GM19238 (cell line): ENCODE data around the gene SLC46A2.

Experiments used
- DNase-seq: peaks from one replicate; pipeline ENCODE4 v3.0.0; 2011; ENCODE audit warnings: low spot score; ENCODE audit not compliant: insufficient read length

SLC46A2 gene

DNA sequence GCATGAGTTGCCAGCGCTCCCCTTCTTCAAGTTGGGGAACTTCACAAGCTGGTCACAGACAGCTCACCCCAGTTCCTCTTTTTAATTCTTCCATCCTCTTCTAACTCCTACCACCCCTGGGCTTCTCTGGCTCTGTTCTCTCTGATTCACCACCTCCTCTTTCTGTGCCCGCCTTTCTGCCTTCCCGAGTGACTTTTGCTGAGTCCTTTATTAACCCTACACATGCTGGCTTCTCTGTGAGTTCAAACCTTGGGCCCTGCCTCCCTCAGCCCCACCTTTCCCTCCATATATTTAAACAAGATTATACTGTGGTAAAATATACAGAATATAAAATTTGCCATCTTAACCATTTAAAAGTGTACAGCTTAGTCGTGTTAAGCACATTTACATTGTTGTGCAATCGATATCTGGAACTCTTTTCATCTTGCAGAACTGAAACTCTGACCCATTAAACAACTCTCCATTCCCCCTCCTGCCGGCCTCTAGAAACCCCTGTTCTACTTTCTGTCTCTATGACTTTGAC lies 32.0 kb downstream of the SLC46A2 start:
- no peak for DNase-seq

DNA sequence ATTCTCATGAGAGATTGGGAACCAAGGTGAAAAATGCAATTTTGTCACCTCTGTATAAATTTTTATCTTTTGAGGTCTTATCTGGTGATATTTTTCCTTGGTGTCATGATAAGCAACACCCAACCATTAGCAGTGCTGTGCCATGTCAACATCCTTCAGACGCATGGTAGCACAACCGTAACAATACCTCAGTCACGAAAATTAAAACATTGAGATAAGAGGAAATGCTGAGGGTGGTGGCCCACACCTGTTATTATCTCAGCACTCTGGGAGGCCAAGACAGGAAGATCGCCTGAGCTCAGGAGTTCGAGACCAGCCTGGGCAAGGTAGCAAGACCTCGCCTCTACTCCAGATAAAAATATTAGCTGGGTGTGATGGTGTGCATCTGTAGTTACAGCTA lies 32.7 kb downstream of the SLC46A2 start:
- DNase-seq = no peak

DNA sequence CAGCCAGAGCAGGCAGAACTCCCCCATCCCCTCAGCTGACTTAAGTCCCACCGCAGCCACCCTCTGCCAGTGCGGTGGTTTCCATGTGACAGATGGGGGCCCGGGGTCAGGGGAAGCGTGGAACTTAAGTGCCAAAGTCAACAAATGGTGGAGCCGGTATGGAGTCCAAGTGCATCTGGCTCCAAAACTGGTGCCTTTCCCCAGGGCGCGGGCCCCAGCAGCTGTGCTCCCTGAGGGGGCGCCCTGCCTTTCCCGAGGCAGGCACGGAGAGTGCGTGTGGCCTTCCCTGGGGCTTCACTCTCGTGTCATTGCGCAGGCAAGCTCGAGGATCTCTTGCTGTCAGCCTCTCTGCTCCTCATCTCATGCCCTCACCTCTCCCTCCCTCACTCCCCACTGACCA lies 33.8 kb downstream of the SLC46A2 start:
- no peak for DNase-seq

DNA sequence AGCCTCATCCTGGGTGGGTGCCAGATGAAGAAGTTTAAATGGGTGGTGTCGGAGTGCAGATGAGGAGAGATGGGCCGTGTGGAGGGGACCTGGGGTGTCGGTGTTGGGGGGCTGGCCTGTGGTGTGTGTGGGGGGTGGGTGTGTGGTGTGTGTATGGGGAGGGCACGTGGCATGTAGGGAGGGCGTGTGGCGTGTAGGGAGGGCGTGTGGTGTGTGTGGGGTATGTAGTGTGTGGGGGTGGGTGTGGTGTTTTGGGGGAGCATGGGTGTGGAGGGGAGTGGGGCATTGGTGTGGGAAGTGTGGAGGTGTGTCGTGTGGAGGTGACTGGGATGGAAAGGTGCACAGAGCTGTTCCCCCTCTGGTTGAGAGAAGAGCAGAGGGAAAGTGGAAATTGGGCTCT lies 34.5 kb downstream of the SLC46A2 start:
- no peak for DNase-seq

DNA sequence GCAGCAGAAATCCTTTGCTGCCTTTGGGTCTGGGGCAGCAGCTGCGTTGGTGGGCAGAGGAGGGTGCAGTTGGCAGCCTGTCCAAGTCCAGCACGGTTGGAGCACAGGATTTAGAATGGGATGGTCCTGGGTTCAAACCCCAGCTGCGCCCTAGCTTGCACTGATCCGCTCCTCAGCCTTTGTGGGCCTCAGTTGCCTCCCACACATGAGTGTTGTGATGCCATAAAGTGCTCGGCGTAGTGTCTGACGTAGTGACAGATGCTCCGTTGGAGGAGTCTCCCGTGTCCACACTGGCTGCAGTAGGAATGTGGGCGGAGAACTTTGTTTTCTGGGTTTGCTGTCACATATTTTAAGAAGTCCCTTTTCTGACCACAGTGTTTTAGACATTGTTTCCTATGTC lies 36.0 kb downstream of the SLC46A2 start:
- no peak for DNase-seq

DNA sequence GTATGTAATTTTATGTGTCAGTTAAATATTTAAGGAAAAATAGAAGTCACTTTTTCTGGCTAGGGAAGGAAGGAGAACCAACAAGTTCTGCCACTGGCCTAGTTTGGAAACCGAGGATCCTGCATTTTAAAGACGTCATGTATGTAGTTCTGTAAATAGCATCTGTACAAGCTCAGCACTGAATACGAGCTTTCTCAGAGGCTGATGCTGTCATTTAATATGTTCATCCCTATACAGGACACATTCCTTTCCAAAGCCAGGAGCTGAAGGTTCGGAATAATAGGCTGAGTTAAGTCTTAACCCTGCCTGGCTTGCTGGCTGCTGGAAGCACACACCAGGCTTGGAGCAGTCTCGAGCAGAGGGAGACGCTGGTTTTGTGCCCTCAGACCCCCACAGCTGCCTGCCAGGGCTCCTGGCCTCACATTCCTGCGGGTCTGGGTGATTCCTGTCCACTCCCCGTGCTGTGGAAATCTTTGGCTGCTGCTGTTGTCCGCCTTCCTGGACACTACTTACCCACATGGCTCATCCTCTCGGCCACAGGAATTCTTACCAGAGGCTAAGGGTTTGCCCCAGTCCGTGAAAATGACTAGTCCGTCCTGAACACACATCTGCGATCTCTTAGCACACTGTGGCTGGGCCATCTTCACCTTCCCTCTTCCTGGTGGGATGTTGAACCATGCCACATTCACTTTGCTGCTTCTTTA lies 36.6 kb downstream of the SLC46A2 start:
- no peak for DNase-seq

DNA sequence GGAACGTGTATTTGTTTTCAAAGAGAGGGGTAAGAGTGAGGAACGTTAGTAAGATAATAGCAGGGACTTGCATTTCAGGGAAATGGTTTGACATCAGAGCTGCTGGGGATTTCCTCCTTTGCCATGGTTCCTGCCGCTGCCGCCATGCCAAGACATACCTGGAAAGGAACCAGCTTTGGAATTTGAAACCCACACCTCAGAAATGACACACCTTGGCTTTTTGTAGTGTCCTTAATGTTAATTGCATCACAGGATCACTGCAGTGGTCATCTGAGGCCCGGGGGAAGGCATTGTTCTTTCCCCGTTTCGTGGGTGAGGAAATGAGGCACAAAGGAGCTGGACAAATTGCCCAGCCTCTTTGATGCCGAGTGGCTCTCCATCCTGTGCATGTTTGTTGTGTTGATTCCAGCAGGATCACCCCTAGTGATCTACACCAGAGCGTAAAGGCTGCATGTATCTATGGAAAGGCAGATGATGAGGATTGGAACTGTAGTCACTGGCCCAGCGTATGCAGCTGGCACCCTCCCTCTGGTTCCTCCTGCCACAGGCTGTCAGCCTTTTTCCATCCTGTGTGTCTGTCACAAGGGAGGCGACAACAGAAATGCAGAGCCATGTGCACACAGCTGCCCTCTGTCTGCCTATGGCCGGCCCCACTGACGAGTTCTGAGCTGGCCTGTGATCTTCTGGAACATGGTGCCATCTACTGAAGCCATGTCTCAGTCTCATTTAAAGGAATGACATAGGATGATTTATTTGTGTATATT lies 37.8 kb downstream of the SLC46A2 start:
- no peak for DNase-seq

DNA sequence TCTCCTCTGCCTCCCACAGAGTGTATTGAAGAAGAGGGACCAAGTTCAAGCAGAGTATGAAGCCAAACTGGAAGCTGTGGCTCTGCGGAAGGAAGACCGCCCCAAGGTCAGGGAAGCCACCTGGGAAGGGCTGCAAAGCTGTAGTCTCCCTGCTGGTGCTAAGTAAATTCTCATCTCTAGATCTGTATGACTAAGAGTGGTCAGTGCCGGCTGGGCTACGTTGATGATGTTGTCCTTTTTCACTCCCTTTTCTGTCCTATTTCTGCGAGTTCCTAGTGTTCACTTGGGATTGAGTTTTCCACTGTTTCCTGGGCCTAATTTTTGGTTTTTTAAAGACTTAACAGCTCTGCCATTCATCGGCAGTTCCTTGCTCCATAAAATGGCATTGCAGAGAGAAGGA lies 39.8 kb downstream of the SLC46A2 start:
- no peak for DNase-seq

DNA sequence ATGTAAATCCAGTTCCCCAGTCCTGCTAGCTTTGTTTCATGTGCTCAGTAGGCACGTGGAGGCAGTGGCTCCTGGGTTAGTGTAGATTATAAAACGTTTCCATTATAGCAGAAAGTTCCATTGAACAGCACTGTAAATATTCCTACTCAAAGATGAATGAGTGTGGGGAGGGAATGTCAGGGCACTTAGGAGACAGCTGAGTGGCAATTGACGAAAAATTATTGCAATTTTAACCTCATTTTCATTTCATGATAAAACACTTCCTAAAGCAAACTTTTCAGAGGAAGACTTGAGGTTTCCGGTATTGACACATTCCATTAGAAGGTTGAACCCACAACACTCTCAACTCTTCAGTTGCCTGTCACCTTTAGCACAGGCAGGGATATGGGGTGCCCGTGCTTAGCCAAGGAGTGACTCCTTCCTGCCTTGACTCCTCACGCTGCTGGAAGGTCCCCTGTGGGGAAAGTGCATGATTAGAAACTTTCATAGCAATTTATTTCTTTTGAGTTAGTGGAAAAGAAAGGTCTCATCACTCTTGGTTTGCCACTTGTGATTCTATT lies 41.2 kb downstream of the SLC46A2 start:
- DNase-seq = no peak

DNA sequence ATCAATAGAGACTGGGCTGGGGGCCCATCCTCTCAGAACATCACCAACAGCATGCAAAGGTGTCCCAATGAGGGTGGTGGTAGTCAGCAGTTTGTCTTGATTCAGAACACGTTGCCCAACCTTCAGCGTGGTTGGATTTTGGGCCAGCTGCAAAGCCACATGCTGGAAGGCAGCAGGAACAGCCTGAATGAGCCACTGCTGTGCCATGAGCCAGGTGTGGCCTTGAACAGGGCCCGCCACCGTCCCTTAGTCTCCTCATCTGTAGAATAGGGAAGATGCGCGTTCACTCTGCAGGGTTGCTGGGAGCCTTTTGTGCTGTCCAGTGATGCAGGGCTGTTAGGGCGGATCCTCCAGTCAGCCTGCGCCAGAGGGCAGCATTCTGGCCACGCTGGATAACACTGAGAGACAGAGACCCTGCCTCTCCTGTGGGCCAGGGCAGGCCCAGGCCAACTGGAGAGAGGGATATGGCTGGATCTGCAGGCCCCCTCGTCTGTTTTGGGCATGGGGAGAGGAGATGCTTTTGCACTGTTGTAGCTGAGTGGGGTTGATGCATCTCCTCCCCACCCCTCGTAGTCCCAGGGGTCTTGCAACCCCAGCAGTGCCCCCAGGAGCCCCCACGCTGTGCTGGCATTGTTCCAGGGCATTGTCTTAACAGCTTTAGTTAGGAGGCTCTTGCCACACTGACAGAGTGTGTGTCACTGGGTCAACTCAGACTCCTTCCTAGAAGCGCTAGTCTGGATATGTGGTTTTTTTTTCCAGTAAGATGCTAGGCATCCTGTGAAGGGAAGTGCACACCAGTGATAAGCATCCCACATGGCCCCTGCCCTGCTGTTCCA lies 42.1 kb downstream of the SLC46A2 start:
- DNase-seq = no peak

DNA sequence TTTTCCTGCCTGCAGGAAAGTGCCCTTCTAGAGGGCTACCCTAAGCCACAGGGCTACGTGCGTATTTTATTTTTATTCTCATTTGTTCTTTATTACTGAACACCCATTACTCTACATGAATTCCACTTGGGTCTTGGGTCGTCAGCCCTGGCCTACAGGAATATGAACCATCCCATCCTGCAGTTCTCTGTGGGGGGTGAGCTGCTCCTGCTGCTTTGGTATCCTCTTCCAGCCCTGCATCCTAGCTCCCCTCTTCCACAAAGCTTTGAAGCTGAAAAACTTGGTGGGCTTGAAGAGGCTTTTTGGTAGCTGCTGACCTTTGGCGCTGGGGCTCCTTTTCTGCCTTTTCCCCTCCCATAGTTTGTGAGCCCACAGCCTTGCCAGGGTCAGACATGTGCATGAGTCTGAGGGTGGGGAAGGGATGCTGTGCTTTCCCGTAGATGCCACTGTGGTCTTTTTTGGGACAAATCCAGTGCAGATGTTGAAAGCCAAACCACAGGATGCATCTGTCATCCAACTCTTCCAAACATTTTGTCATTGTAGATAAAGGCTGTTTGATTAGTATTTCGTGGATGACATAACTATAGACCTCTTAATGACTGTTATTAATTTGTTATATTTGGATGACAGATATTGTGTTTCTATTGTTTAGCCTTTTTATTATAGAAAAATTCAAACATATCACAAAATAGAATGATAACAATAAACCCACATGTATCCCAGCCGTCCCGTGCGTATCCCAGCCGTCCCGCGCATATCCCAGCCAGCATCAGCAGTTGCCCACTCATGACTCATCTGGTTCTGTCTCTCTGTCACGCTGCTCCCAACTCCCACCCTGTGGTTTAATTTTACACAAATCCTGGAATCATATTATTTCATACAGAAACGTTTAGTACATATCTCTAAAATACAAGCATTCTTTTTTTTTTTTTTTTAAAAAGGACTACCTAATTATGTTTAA lies 43.9 kb downstream of the SLC46A2 start:
- no peak for DNase-seq

DNA sequence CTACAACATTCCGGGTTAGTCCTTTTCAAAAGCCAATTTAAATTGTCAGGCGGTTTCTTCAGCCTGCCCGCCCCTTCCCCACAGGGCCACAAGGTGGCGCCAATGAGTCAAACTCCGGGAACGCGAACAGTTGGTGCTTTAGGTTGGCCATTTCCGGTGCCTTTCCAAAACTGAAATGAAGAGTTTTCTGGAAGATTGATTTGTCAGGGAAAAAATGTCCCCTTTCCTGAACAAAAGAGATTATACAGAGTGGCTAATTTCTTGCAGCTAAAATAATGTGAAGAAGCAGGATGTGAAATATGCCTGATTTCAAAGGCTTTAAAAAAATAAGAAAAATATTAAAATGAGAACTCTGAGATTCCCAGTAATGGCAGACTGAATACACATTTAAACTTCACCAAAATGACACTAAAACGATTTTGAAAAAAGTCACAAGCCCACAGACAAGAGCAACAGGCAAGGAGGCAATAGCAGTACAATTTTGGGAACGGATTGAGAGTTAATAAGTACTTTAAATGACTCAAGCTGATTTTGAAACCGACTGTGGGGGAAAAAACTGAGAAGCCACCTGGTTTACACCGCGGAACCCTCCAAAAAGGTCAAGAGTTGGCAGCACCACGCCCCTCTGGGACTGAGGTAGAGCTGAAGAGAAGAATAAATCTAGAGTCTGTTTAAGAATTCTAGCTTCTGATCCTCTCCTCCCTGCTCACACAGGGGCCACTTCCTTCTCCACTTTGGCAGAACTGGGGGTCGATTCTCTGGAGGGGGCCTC lies 45.7 kb downstream of the SLC46A2 start:
- DNase-seq = peak; percentile 68

DNA sequence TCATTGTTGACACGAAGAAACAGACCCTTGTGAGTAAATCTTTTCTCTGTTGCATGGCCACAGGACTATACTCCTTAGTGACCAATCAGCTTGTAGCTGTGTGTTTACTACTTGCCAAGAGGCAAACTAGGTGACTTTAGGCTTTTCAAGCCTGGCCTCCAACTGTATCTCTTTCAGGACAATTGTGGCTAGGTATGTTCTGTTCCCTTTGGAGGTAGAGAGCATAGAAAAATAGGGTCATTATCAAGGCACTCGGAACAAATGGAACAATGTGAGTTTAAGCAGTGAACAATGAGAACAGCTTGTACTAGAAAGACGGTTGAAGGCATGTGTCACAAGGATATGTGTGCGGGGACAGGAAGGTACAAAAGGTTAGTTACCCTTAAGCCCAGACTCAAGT lies 48.1 kb downstream of the SLC46A2 start:
- DNase-seq = no peak

DNA sequence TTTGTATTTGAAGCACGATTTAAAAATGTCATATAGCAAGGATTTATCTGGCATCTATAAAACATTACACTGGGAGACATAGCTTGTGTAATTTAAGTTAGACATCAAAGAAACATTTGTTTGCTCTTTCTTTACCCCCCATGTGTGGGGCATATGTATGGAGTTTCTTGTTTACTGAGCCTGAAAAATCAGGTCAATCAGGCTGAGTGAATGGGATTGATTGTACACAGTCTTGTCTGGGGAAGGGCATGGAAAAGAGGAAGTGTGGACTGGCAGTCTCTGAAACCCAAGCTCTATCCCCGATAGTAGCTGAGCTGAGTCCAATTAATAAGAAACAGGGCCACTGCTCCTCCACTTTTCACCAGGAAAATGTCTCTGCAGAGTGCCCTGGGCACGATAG lies 49.4 kb downstream of the SLC46A2 start:
- no peak for DNase-seq

DNA sequence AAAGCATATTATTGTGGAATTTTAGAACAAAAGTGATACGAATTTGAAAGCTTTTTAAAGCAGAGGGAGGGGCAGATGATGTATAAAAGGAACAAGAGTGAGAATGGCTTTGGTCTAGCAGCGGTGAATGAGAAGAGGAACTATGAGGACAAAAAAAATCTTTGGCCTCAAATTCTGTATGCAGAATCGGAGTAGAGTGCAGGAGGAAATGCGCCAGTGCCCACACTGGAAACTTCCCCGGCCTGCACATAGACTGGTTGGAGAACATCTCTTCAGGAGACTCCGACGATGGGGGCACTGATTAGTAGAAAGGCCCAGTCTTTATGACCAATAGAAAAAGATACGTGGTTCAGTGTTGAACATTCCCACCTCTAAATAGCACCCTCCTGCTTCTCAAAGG lies 51.3 kb downstream of the SLC46A2 start:
- no peak for DNase-seq

DNA sequence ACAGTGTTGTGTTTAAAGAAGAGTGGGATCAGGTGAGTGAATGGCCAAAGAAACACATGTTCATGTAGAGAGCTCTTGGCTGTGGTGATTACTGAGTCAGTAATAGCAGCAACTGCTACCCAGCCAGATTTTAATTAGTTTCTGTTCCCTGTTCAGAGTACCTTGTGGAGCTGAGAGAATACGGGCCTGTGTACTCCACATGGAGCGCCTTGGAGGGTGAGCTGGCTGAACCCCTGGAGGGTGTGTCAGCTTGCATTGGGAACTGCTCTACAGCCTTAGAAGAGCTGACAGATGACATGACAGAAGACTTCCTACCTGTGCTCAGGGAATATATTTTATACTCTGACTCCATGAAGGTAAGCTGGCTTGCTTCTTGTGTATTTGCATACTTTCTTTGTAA lies 52.3 kb downstream of the SLC46A2 start:
- no peak for DNase-seq

DNA sequence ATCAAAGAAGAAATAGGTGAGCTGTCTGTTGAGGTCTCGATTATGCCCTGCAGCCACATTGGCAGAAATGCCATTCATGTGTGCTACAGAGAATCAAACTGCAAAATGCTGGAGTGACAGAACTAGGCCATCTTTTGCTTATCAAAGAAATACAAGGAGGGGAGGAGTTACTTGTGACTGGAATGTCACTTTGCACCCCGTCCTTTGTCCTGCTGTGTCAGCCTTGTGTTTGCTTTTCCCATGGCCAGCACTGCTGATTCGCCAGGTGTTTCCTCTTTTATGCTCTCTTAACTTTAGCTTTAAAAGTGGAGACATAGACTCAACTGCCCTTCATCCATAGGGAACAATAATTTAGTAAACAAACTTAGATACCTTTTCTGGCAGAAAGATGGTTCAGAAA lies 54.3 kb downstream of the SLC46A2 start:
- DNase-seq = no peak

DNA sequence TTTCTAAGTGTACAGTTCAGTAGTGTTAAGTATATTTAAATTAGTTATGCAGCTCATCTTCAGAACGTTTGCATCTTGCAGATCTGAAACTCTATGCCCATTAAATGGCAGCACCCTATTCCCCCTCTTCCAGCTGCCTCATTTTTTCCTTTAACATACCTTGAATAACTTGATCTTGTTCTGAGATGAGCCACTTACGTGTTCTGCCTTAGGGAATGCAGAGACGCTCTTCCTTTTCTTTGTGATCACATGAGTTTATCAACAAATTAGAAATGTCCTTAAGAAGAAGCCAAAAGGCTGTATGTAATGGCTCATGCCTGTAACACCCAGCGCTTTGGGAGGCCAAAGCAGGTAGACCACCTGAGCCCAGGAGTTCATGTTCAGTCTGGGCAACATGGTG lies 57.6 kb downstream of the SLC46A2 start:
- DNase-seq = no peak

DNA sequence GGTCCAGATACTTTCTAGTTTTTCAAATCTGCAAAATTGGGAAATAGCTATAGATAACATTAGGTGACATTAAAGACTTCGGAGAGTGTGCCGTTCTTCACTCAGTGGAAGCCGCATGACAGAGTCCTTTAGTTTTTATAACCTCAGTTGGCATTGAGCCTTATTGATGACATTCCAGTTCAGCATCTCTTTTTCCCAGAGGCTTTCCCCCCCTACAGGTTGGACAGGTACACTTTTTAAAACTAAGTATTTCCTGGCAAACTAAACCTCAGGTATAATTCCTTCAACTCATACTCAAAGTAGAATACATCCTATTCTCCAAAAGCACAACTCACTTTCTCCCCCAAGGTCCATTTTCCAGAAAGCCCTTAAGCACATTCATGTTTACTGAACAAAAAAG lies 58.7 kb downstream of the SLC46A2 start:
- DNase-seq = no peak
